ENCODE data around the gene LAMC1. TPM values are rescaled to one million over a fixed set of nuclear protein-coding genes. Genes with fewer than 3 reads are reported as not detected.

LAMC1 gene
- total RNA-seq: 100 to 1,000 TPM in 4 of 8 experiments, 10 to 100 TPM in 4; 20.1 to 363 (median 140) TPM

DNA sequence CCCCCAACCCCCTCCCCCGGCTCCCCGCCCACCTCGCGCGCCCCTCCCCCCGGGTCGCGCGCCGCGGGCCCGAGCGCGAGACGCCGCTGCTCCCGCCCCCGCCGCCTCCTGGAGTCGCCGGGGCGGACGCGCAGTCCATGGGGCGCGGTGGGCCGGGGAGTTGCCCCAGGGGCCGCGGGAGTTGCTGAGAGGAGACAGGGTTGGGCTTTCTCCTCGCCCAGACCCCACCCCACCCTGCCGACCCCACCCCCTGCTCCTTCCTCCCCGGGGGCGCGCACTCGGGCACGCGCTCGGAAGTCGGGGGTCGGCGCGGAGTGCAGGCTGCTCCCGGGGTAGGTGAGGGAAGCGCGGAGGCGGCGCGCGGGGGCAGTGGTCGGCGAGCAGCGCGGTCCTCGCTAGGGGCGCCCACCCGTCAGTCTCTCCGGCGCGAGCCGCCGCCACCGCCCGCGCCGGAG lies at the start of gene LAMC1:
Gene LAMC1 (plus strand): TSS at position 275 of the 455 bp plus-strand sequence. CDS start 297 bp downstream, outside the sequence.
- Histone ChIP-seq H3K27ac (peak within 1 kb of the TSS; percentile 86 to 89), H3K4me3 (peak within 1 kb of the TSS; percentile 68 to 93 (median 84)), H3K4me1 (replicated peaks in 1 of 2) (peaks cover 14 to 26% of the 10 kb centered on the region in 2 donors)
- WGBS, 10 experiments: no CpG with 5 or more reads among the region's 65 CpGs
- ATAC-seq (replicated peaks in 6 of 8): peak; percentile 55 to 87 (median 84)
- in situ Hi-C loops (cut with MboI; ENCODE audit: low pct_unique_long_range_greater_than_20kb in 2 of 9, low sequenced_read_pairs in 9 of 9, unreplicated experiment in 9 of 9): no loop called here

DNA sequence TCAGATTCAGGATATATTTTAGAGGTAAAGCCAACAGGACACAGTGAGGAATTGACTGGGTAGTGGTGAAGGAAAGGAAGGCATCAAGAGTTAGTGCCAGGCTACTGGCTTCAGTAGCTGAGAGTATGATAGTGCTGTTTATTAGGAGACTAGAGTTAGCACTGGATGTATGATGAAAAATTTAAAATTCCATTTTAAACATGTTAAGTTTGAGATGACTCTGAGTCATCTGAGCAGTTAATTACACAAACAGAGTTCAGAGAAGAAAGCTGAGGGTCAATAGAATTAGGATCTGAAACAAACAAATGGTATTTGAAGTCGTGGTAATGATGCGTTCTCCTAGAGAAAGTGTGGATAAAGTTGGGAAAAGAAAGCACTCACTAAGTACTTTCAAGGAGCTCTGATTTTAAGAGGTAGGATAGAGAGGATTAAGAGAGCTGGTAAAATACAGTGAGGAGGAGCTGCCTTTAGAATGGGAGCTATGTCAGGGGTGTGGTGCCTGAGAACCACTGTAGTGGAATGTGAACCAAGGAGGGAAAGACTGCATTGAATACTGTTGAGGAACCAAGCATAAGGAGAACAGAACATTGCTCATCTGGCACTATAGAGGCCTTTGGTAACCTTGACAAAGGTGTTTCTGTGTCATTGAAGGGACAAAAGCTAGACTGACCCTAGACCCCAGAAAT lies 48.6 kb upstream of the LAMC1 start:
- in situ Hi-C loops (cut with MboI; ENCODE audit: low pct_unique_long_range_greater_than_20kb in 2 of 9, low sequenced_read_pairs in 9 of 9, unreplicated experiment in 9 of 9): loop anchor here in 2 of 9 experiments (25.0 kb wide), 2 partner anchors 138 to 263 kb away; no protein-coding TSS in a partner anchor
- 50 to 100% (median 96%) methylated on average over 2 of the region's 2 CpGs; no CpG with 5 or more reads in 1 of the 10 experiments for WGBS, 10 experiments
- Histone ChIP-seq H3K4me1 (replicated peaks in 1 of 2) (no peaks in the 10 kb centered on the region), H3K4me3 (no peak overlapping the region), H3K27ac (no peak overlapping the region)
- peak in 3 of 8 experiments; percentile 80 to 98 (median 97) for ATAC-seq (replicated peaks in 6 of 8)

DNA sequence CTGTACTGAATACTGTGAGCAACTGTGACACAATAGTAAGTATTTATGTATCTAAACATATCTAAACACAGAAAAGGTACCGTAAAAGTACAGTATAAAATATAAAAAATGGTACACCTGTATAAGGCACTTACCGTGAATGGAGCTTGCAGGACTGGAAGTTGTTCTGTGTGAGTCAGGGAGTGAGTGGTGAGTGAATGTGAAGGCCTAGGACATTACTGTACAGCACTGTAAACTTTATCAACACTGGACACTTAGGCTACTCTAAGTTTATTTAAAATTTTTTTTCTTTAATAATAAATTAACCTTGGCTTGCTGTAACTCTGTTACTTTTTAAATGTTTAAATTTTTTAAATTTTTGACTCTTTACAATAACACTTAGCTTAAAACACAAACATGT lies 45.7 kb upstream of the LAMC1 start:
- in situ Hi-C loops (cut with MboI; ENCODE audit: low pct_unique_long_range_greater_than_20kb in 2 of 9, low sequenced_read_pairs in 9 of 9, unreplicated experiment in 9 of 9): no loop called here
- WGBS, 10 experiments: 75 to 100% (median 94%) methylated on average over 1 to 2 of the region's 2 CpGs
- H3K4me1 ChIP-seq (replicated peaks in 1 of 2): no peaks in the 10 kb centered on the region
- no peak for ATAC-seq (replicated peaks in 6 of 8)
- no peak overlapping the region for H3K4me3 ChIP-seq
- no peak overlapping the region for H3K27ac ChIP-seq

DNA sequence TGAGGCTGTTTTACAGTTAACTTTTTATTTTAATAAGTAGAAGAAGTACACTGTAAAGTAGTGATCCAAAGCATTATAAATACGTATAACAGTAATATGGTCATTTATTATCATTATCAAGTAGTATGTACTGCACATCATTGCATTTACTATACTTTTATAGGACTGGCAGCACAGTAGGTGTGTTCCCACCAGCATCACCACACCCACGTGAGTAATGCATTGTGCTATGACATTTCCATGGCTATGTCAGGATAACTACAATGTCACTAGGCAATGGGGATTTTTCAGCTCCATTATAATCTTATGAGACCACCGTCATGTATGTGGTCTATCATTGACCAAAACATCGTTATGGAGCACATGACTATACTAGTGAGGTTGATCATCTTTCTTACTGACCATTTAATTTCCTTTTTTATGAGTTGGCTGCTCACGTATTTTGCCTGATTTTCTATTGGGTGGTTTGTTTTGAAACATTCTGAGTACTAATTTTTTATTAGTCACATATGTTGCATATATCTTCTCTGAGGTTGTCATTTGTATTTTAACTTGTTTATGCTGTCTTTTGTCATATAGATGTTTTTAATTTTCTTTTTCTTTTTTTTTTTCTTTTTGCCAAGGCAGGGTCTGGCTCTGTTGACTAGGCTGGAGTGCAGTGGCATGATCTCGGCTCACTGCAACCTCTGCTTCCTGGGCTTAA lies 44.9 kb upstream of the LAMC1 start:
- WGBS, 10 experiments: 44 to 95% (median 91%) methylated on average over 2 to 6 of the region's 6 CpGs
- in situ Hi-C loops (cut with MboI; ENCODE audit: low pct_unique_long_range_greater_than_20kb in 2 of 9, low sequenced_read_pairs in 9 of 9, unreplicated experiment in 9 of 9): no loop called here

DNA sequence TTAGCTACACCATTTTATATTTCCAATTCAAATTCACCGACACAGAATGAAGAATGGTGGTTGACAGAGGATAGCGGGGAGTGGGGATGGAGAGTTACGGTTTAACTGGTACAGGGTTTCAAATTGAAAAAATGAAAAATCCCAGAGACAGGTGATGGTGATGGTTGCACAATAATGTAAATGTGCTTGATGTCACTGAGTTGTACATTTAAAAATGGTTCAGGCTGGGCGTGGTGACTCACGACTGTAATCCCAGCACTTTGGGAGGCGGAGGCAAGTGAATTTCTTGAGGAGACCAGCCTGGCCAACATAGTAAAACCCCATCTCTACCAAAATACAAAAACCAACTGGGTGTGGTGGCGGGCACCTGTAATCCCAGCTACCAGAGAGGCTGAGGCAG lies 39.1 kb upstream of the LAMC1 start:
- WGBS, 10 experiments: 56 to 100% (median 91%) methylated on average over 1 to 7 of the region's 7 CpGs
- Histone ChIP-seq H3K27ac (no peak overlapping the region), H3K4me3 (no peak overlapping the region), H3K4me1 (replicated peaks in 1 of 2) (no peaks in the 10 kb centered on the region)
- in situ Hi-C loops (cut with MboI; ENCODE audit: low pct_unique_long_range_greater_than_20kb in 2 of 9, low sequenced_read_pairs in 9 of 9, unreplicated experiment in 9 of 9): no loop called here
- peak in 2 of 8 experiments; percentile 40 to 80 for ATAC-seq (replicated peaks in 6 of 8)

More for the DNA sequence above, 44.9 kb upstream of the LAMC1 start:
- Histone ChIP-seq H3K4me3 (no peak overlapping the region), H3K27ac (no peak overlapping the region), H3K4me1 (replicated peaks in 1 of 2) (no peaks in the 10 kb centered on the region)
- ATAC-seq (replicated peaks in 6 of 8): peak in 2 of 8 experiments; percentile 38 to 60

DNA sequence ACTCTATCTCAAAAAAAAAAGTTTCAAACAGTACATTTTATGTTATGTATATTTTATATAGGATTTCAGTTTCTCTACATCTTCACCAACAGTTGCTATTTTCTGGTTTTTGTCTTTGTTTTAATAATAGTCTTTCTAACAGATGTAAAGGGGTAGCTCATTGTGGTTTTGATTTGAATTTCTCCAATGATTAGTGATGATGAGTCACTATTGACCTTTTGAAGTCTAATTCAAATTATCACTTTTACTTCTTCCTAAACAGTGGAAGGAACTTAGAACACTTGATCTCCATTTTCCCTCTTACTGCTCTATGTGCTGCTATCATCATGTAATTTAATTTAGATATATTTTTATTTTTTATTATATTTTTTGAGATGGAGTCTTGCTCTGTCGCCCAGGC lies 38.6 kb upstream of the LAMC1 start:
- Histone ChIP-seq H3K4me3 (no peak overlapping the region), H3K27ac (no peak overlapping the region), H3K4me1 (replicated peaks in 1 of 2) (no peaks in the 10 kb centered on the region)
- in situ Hi-C loops (cut with MboI; ENCODE audit: low pct_unique_long_range_greater_than_20kb in 2 of 9, low sequenced_read_pairs in 9 of 9, unreplicated experiment in 9 of 9): no loop called here
- WGBS, 10 experiments: 100% methylated on average over 1 of the region's 1 CpG; no CpG with 5 or more reads in 4 of the 10 experiments
- ATAC-seq (replicated peaks in 6 of 8): no peak

DNA sequence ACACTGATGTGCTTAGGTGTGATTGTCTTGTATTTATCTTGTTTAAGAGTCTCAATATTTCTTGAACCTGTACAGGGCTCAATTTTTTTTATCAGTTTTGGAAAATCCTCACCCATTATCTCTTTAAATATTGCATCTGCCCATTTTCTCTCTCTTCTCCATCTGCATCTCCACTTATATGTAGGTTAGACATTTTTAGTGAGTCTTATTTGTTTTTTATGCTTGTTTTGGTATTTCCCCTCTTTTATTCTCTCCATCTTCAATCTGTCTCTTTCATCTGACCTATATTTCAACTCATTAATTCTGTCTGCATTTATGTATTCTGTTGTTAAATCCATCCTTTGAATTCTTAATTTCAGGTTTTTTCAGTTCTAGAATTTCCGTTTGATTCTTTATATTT lies 37.3 kb upstream of the LAMC1 start:
- no peak overlapping the region for H3K27ac ChIP-seq
- in situ Hi-C loops (cut with MboI; ENCODE audit: low pct_unique_long_range_greater_than_20kb in 2 of 9, low sequenced_read_pairs in 9 of 9, unreplicated experiment in 9 of 9): no loop called here
- H3K4me3 ChIP-seq: no peak overlapping the region
- ATAC-seq (replicated peaks in 6 of 8): no peak
- H3K4me1 ChIP-seq (replicated peaks in 1 of 2): no peaks in the 10 kb centered on the region
- WGBS, 10 experiments: 44 to 100% (median 94%) methylated on average over 1 of the region's 1 CpG

DNA sequence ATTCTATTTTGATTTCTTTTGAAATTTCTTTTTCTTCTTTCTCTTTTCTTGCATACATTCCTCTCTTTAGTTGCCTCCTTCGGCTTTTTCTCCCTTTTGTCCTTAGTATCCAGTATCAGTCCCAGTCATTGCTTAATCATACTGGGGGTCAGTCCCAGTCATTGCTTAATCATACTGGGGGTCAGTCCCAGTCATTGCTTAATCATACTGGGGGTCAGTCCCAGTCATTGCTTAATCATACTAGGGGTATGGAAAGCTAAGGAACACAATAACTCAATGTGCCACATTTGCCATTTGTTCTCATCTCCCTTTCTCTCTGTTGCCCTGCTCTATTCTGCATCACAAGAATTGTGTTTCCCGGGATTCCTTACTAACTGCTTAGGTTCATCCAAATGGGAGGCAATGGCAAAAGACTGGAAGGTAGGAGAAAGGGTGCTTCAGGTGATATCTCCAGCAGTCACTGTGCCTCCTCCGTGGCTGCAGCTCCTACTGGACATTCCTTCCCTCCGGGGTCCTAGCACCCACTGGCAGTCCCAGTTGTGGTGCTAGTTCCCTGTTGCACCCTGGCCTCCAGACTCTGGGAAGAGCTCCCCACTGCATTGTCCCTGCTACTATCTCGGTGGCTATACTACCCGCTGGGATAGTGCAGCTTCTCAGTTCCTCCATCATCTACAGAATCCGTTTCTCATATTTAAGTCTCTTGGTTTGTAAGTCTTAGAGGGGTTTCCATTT lies 32.6 kb upstream of the LAMC1 start:
- in situ Hi-C loops (cut with MboI; ENCODE audit: low pct_unique_long_range_greater_than_20kb in 2 of 9, low sequenced_read_pairs in 9 of 9, unreplicated experiment in 9 of 9): no loop called here
- no peaks in the 10 kb centered on the region for H3K4me1 ChIP-seq (replicated peaks in 1 of 2)
- H3K27ac ChIP-seq: no peak overlapping the region
- 57 to 96% (median 84%) methylated on average over 1 to 6 of the region's 7 CpGs for WGBS, 10 experiments
- no peak for ATAC-seq (replicated peaks in 6 of 8)
- no peak overlapping the region for H3K4me3 ChIP-seq

DNA sequence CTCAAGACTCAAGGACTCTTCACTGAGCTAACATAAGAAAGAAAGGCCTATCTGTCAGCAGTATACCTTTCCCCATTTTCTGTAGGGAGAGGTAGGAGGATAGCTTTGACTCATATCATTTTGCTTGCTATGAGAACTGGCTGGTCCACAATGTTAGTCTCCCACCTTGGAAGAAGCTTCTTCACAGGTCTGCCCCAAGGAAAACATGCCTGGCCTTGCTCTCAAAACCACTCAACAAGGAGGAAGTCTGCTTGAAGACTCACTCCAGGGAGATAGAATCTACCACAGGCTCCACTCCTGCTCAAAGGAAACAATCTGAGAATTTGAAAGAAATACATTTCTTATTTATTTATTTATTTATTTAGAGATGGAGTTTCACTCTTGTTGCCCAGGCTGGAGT lies 29.5 kb upstream of the LAMC1 start:
- in situ Hi-C loops (cut with MboI; ENCODE audit: low pct_unique_long_range_greater_than_20kb in 2 of 9, low sequenced_read_pairs in 9 of 9, unreplicated experiment in 9 of 9): no loop called here
- no peak for ATAC-seq (replicated peaks in 6 of 8)
- Histone ChIP-seq H3K4me1 (replicated peaks in 1 of 2) (no peaks in the 10 kb centered on the region), H3K4me3 (no peak overlapping the region), H3K27ac (no peak overlapping the region)

DNA sequence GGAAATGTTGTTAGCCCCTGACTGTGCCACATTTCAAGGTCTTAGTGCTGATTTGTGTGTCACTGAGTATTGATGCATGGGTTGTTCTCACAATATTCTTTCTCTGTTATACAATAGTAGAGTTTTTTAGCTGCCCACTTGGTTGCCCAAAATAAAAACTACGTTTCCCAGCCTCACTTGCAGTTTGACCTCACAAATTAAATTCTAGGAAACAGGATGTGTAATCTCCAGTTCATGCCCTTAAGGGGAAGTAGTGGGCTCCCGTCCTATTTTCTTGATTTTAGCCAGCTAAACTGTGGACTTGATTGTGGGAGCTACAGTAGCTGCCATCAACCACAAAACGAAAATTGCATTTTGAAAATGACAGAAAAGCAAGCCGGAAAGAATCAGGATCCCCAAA lies 27.3 kb upstream of the LAMC1 start:
- no peak for ATAC-seq (replicated peaks in 6 of 8)
- in situ Hi-C loops (cut with MboI; ENCODE audit: low pct_unique_long_range_greater_than_20kb in 2 of 9, low sequenced_read_pairs in 9 of 9, unreplicated experiment in 9 of 9): no loop called here
- no peak overlapping the region for H3K4me3 ChIP-seq
- no peak overlapping the region for H3K27ac ChIP-seq
- WGBS, 10 experiments: 29 to 86% (median 71%) methylated on average over 1 to 4 of the region's 4 CpGs
- no peaks in the 10 kb centered on the region for H3K4me1 ChIP-seq (replicated peaks in 1 of 2)

DNA sequence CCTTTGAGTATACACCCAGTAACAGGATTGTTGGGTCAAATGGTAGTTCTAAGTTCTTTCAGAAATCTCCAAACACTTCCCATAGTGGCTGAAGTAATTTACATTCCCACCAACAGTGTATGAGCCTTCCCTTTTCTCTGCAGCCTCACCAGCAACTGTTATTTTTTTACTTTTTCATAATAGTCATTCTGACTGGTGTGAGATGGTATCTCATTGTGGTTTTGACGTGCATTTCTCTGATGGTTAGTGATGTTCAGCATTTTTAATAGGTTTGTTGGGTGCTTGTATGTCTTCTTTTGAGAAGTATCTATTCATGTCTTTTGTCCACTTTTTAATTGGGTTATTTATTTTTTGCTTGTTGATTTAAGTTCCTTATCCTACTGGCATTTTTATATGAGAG lies 26.4 kb upstream of the LAMC1 start:
- in situ Hi-C loops (cut with MboI; ENCODE audit: low pct_unique_long_range_greater_than_20kb in 2 of 9, low sequenced_read_pairs in 9 of 9, unreplicated experiment in 9 of 9): no loop called here
- 0 to 100% (median 70%) methylated on average over 1 of the region's 1 CpG; no CpG with 5 or more reads in 1 of the 10 experiments for WGBS, 10 experiments

DNA sequence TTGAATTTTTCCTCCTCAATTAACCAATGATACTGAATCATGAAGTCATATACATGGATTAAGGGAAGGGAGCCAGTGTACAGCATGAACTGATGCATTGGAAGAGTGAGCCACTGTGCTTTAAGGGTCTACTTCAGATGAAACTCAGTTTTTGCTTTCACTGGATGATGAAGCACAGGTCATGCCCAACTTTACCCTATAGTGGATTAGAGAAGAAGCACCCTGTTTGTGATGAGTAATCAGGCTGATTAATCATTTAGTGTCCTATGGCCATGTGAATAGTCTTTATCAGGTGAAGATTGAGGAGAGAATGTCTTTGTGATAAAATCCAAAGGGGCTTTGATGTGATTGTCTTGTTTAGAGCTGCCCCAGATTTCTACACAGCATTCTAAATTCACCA lies 24.7 kb upstream of the LAMC1 start:
- in situ Hi-C loops (cut with MboI; ENCODE audit: low pct_unique_long_range_greater_than_20kb in 2 of 9, low sequenced_read_pairs in 9 of 9, unreplicated experiment in 9 of 9): no loop called here
- Histone ChIP-seq H3K27ac (no peak overlapping the region), H3K4me1 (replicated peaks in 1 of 2) (no peaks in the 10 kb centered on the region), H3K4me3 (no peak overlapping the region)
- ATAC-seq (replicated peaks in 6 of 8): no peak

More for the DNA sequence above, 26.4 kb upstream of the LAMC1 start:
- Histone ChIP-seq H3K4me1 (replicated peaks in 1 of 2) (no peaks in the 10 kb centered on the region), H3K27ac (no peak overlapping the region), H3K4me3 (no peak overlapping the region)
- no peak for ATAC-seq (replicated peaks in 6 of 8)

Measured in motor neuron (in vitro differentiated cells).